ENCODE results near the gene ALS2CL. TPM values are rescaled to one million over a fixed set of nuclear protein-coding genes. Genes with fewer than 3 reads are reported as not detected.
A peak's percentile ranks its signal among the peaks of the same experiment; 100 is the strongest.

Gene ALS2CL
- total RNA-seq, 1 donor from 2014 or later: 55.7 TPM

GRCh38 chr3:46676601-46677410 is 16.7 kb downstream of the ALS2CL start:
- ATAC-seq: no peak

GRCh38 chr3:46675843-46676567 is 17.5 kb downstream of the ALS2CL start:
- ATAC-seq: peak; percentile 3

GRCh38 chr3:46675426-46675825 is 18.1 kb downstream of the ALS2CL start:
- ATAC-seq: no peak

GRCh38 chr3:46674031-46674845 is 19.2 kb downstream of the ALS2CL start:
- ATAC-seq: no peak

- ATAC-seq: no peak
Measured at GRCh38 chr3:46673151-46674030, 20.1 kb downstream of the ALS2CL start.

- ATAC-seq: no peak
Measured at GRCh38 chr3:46672349-46672695, 21.2 kb downstream of the ALS2CL start.

GRCh38 chr3:46671541-46672348 is 21.7 kb downstream of the ALS2CL start:
- ATAC-seq: no peak

GRCh38 chr3:46670891-46671427 is 22.5 kb downstream of the ALS2CL start:
- ATAC-seq: no peak

- no peak for ATAC-seq
Measured at GRCh38 chr3:46670000-46670890, 23.2 kb downstream of the ALS2CL start.

- ATAC-seq: no peak
Measured at GRCh38 chr3:46669191-46669999, 24.1 kb downstream of the ALS2CL start.

GRCh38 chr3:46668591-46668990 is 24.9 kb downstream of the ALS2CL start:
- ATAC-seq: peak; percentile 5

GRCh38 chr3:46668116-46668515 is 25.4 kb downstream of the ALS2CL start:
- peak; percentile 3 for ATAC-seq

GRCh38 chr3:46667657-46668056 is 25.8 kb downstream of the ALS2CL start:
- ATAC-seq: no peak

GRCh38 chr3:46667061-46667621 is 26.3 kb downstream of the ALS2CL start:
- ATAC-seq: peak; percentile 13

- no peak for ATAC-seq
Measured at GRCh38 chr3:46666453-46666845, 27.0 kb downstream of the ALS2CL start.

- ATAC-seq: peak; percentile 4
Measured at GRCh38 chr3:46665763-46666452, 27.6 kb downstream of the ALS2CL start.

GRCh38 chr3:46664971-46665762 is 28.3 kb downstream of the ALS2CL start:
- no peak for ATAC-seq
